OCI-LY7 (cell line): ENCODE data around the gene FKBP2. TPM values are rescaled to one million over a fixed set of nuclear protein-coding genes. Genes with fewer than 3 reads are reported as not detected.

ENCODE experiments used
- BruUV-seq: library from RNA; stranded (reverse); fragments of 400-500 nt; replicated peaks from 2 replicates; lab custom pipeline; 2021; lab: Mats Ljungman, UMichigan
- CTCF ChIA-PET: fragments of 300-600 bp; sonication (Branson Sonifier 250); formaldehyde crosslinking; loops from one replicate; lab custom pipeline; 2022; ENCODE audit warnings: antibody characterized with exemption; ENCODE audit not compliant: unreplicated experiment; lab: Charles Lee
- POLR2A ChIA-PET: fragments of 300-600 bp; sonication (Branson Sonifier 250); formaldehyde crosslinking; loops from one replicate; lab custom pipeline; 2022; ENCODE audit warnings: antibody characterized with exemption; lab: Charles Lee
- DNase-seq: peaks from one replicate; pipeline ENCODE4 v3.0.0-alpha.2; 2015; ENCODE audit warnings: low spot score
- H2AFZ ChIP-seq: fragments of 200-600 bp; sonication (generic), shearing (Covaris generic); 2 replicates; pipeline ENCODE4 v1.6.1; 2014; ENCODE audit warnings: mild to moderate bottlenecking, antibody characterized with exemption, low read length, moderate library complexity
- H3K27ac ChIP-seq: fragments of 200-600 bp; sonication (generic); 2 replicates; pipeline ENCODE4 v1.5.1; 2014; ENCODE audit warnings: mixed run types, low read depth, mild to moderate bottlenecking, moderate library complexity, low read length, inconsistent platforms; ENCODE audit not compliant: poor library complexity, severe bottlenecking
- H3K36me3 ChIP-seq: fragments of 200-600 bp; sonication (generic); 2 replicates; pipeline ENCODE4 v1.6.1; 2014; ENCODE audit warnings: mild to moderate bottlenecking, antibody characterized with exemption, low read length, moderate library complexity, mixed read lengths; ENCODE audit not compliant: insufficient read depth
- H3K4me1 ChIP-seq: fragments of 200-600 bp; sonication (generic); 2 replicates; pipeline ENCODE4 v1.5.1; 2014; ENCODE audit warnings: mild to moderate bottlenecking, low read length; ENCODE audit not compliant: insufficient read depth, poor library complexity, severe bottlenecking
- H3K4me2 ChIP-seq: fragments of 200-600 bp; sonication (generic); 2 replicates; pipeline ENCODE4 v1.6.1; 2014; ENCODE audit warnings: mild to moderate bottlenecking, low read length
- H3K4me3 ChIP-seq: fragments of 200-600 bp; sonication (generic); 2 replicates; pipeline ENCODE4 v1.5.1; 2014; ENCODE audit warnings: mild to moderate bottlenecking, low read depth, low read length; ENCODE audit not compliant: poor library complexity, severe bottlenecking
- H3K79me2 ChIP-seq: fragments of 200-600 bp; sonication (generic); 2 replicates; pipeline ENCODE4 v1.6.1; 2016; ENCODE audit warnings: low read depth, mild to moderate bottlenecking, low read length, moderate library complexity, mixed read lengths; ENCODE audit not compliant: insufficient read depth
- H3K9me2 ChIP-seq: fragments of 200-600 bp; sonication (generic); 2 replicates; pipeline ENCODE4 v1.6.1; 2016; ENCODE audit warnings: mild to moderate bottlenecking, low read length, mixed read lengths; ENCODE audit not compliant: insufficient read depth
- H3K9me3 ChIP-seq: fragments of 200-600 bp; sonication (generic); 2 replicates; pipeline ENCODE4 v1.6.1; 2014; ENCODE audit warnings: mild to moderate bottlenecking, mixed run types, low read length, mixed read lengths
- H4K20me1 ChIP-seq: fragments of 200-600 bp; sonication (generic); 2 replicates; pipeline ENCODE4 v1.6.1; 2014; ENCODE audit warnings: mild to moderate bottlenecking, antibody characterized with exemption, low read length, moderate library complexity, mixed read lengths; ENCODE audit not compliant: insufficient read depth
- EZH2phosphoT487 ChIP-seq: fragments of 200-600 bp; sonication (generic); IDR thresholded peaks from 2 replicates; pipeline ENCODE4 v1.6.1; 2018; ENCODE audit warnings: low read depth, borderline replicate concordance, mild to moderate bottlenecking, mixed run types, antibody characterized with exemption, low read length, moderate library complexity, mixed read lengths
- intact Hi-C: fragments of 100-400 bp; cut with micrococcal nuclease; formaldehyde crosslinking; loops from one replicate; pipeline ENCODE4 v1.10.0; 2022; ENCODE audit not compliant: unreplicated experiment
- total RNA-seq, 2 experiments: library from RNA; depleted of rRNA in 1 of 2; stranded (reverse); fragments of >200 nt in 1 of 2; shearing (Covaris generic) in 1 of 2; gene quantifications; 2 replicates each; pipeline ENCODE4 v1.2.3, GENCODE V29; 2014 to 2022
- TF ChIP-seq, protein P1 (sequence below): fragments of 200-600 bp; sonication (generic); conservative IDR thresholded peaks from 2 replicates; pipeline ENCODE4 v1.5.1; 2014; ENCODE audit warnings: mild to moderate bottlenecking, antibody characterized with exemption, low read length, moderate library complexity, mixed read lengths

The FKBP2 gene
- total RNA-seq, 2 experiments from 2014 or later, result 45.5 to 57.3 TPM

DNA sequence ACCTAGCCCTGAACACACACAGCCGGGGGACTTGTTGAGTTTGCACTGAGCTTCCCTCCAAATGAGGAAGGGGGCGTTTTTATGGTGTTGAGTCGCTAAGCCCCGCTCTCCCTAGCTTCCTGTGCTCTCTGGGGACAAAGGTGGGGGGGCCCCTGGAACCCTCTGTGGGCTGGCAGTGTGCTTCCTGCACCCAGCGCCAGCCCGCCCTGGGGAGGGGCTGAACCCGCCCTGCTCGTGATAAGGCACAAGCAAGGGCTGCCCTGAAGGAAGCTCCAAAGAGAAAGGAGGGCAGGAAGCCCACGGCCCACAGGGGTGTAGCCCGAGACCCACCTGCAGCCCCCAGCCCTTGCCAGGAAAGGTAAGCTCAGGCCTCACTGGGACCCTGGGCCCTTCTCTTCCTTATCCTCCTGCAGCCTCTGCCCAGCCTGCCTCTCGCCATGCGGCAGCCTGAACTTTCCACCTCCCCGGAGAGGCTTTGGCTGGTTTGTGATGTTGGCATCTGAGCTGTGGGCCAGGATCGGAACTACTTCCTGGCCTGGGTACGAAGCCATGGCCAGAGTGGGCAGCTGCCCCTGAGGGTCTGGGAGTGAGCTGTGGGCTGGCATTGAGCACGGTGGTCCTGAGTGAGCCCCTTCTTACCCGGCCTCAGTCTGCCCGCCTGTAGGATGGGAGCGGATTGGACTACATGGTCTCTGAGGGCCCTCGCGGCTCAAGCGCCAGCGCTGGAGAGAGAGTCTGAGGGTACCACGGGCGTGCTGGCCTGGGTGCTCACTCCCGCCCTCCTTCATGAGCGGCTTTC, 34.2 kb upstream of the FKBP2 start, which contains the start of gene FERMT3:
Gene FERMT3, plus strand, starts transcription at position 265 of the 799 bp plus-strand sequence. CDS start 644 bp downstream, outside the sequence.
- peaks cover 35% of the 10 kb centered on the region for H3K4me1 ChIP-seq
- H3K79me2 ChIP-seq, result peaks cover 17% of the 10 kb centered on the region; the same call in 1 of the 2 replicates
- H3K4me3 ChIP-seq, result peak within 1 kb of the TSS; percentile 80
- intact Hi-C loops, result loop anchor here (1.0 to 2.0 kb wide), 3 partner anchors 20 to 34 kb away; partner anchors contain the start of genes FKBP2, NUDT22 and TRPT1
- no peaks in the 10 kb centered on the region for H4K20me1 ChIP-seq
- DNase-seq, result peak; percentile 90
- BruUV-seq, result TSS peak; percentile 49
- ChIA-PET CTCF (interaction anchor here (0.6 to 2.6 kb wide), 12 partner anchors 9 to 245 kb away, joined by 3 to 14 read pairs (median 3); partner anchors contain the start of genes NUDT22, PRDX5, TRMT112 and TRPT1), POLR2A (interaction anchor here (0.6 to 5.1 kb wide), 24 partner anchors 8 to 1310 kb away, joined by 3 to 29 read pairs (median 5); partner anchors contain the start of genes BAD, FKBP2, NUDT22 and PRDX5)
- TF ChIP-seq, protein P1, sequence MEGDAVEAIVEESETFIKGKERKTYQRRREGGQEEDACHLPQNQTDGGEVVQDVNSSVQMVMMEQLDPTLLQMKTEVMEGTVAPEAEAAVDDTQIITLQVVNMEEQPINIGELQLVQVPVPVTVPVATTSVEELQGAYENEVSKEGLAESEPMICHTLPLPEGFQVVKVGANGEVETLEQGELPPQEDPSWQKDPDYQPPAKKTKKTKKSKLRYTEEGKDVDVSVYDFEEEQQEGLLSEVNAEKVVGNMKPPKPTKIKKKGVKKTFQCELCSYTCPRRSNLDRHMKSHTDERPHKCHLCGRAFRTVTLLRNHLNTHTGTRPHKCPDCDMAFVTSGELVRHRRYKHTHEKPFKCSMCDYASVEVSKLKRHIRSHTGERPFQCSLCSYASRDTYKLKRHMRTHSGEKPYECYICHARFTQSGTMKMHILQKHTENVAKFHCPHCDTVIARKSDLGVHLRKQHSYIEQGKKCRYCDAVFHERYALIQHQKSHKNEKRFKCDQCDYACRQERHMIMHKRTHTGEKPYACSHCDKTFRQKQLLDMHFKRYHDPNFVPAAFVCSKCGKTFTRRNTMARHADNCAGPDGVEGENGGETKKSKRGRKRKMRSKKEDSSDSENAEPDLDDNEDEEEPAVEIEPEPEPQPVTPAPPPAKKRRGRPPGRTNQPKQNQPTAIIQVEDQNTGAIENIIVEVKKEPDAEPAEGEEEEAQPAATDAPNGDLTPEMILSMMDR, result 0 out of 2 replicates have a peak, but pooled peaks have one; percentile 5
- no peak for TF ChIP-seq EZH2phosphoT487
- peak within 1 kb of the TSS; percentile 92 for H3K4me2 ChIP-seq
- no peaks in the 10 kb centered on the region for H3K9me3 ChIP-seq
- peak within 1 kb of the TSS; percentile 96 for H3K27ac ChIP-seq
- H2AFZ ChIP-seq, result no peak within 1 kb of the TSS
- peaks cover 85% of the 10 kb centered on the region for H3K36me3 ChIP-seq
- no peaks in the 10 kb centered on the region for H3K9me2 ChIP-seq

DNA sequence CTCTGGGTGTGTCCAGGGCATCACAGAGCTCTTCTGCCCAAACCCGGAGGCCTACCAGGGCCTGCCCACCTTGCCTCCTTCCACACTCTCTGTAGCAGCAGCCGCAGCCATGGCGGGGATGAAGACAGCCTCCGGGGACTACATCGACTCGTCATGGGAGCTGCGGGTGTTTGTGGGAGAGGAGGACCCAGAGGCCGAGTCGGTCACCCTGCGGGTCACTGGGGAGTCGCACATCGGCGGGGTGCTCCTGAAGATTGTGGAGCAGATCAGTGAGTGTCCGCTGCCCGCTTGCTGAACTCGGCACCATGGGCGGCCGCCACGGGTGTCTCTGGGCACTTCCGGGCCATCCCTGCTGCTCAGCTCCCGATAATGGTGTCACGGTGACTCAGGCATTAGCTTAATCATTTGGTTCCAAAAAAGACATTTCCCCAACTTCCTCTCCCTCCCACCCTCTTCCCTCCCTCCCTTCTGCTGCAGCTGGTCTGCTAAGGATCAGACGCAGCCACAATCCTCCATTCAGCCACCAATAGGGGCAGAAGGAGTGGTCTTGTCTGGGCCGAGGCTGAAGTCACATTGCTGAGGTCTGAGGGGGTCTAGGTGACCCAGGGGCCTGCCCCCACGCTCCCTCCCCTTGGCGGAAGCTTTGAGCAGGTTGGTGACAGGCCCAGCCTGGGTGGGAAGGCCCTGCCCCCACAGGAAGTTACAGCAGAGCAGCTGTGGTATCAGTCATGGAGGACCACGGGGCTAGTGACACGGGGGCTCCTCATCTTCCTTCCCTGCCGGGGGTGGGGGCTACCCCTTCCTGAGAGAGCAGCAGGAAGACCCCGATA, 33.4 kb upstream of the FKBP2 start:
- no peak overlapping the region for H2AFZ ChIP-seq
- CTCF ChIA-PET, result interaction anchor here (0.6 to 2.5 kb wide), 5 partner anchors 19 to 241 kb away, joined by 3 to 9 read pairs (median 3); partner anchors contain the start of genes NUDT22, PRDX5, TRMT112 and TRPT1
- H3K27ac ChIP-seq, result peak overlapping the region; percentile 96
- H3K36me3 ChIP-seq, result peaks cover 86% of the 10 kb centered on the region
- H3K4me2 ChIP-seq, result peak overlapping the region; percentile 92
- H3K9me3 ChIP-seq, result no peaks in the 10 kb centered on the region
- no peak for TF ChIP-seq EZH2phosphoT487
- TF ChIP-seq, protein P1, result no peak
- intact Hi-C loops, result loop anchor here (1.0 to 2.0 kb wide), 3 partner anchors 19 to 33 kb away; partner anchors contain the start of genes FKBP2, NUDT22 and TRPT1
- H4K20me1 ChIP-seq, result no peaks in the 10 kb centered on the region
- peaks cover 17% of the 10 kb centered on the region; the same call in 1 of the 2 replicates for H3K79me2 ChIP-seq
- no peaks in the 10 kb centered on the region for H3K9me2 ChIP-seq
- peak; percentile 90 for DNase-seq
- TSS peak; percentile 92 for BruUV-seq
- peak overlapping the region; percentile 80 for H3K4me3 ChIP-seq
- H3K4me1 ChIP-seq, result peaks cover 35% of the 10 kb centered on the region
- POLR2A ChIA-PET, result interaction anchor here (0.6 to 5.1 kb wide), 18 partner anchors 7 to 1407 kb away, joined by 3 to 29 read pairs (median 4); partner anchors contain the start of genes BAD, FKBP2, NUDT22 and STIP1
